GM12801 (cell line): Measurements from ENCODE around the gene CACNA1F.

ENCODE experiments used
- CTCF ChIP-seq: IDR thresholded peaks from one replicate; pipeline ENCODE4 v1.5.1; 2011; ENCODE audit warnings: control low read depth; ENCODE audit not compliant: insufficient read length; ENCODE audit errors: extremely low read depth

The CACNA1F gene

GRCh38 chrX:49192722-49193328, 40.3 kb downstream of the CACNA1F start:
- TF ChIP-seq CTCF: no peak

- TF ChIP-seq CTCF: no peak
Measured at GRCh38 chrX:49191574-49192011, 41.5 kb downstream of the CACNA1F start.

- TF ChIP-seq CTCF: no peak
Measured at GRCh38 chrX:49190821-49191573, 42.1 kb downstream of the CACNA1F start.

- TF ChIP-seq CTCF: no peak
Measured at GRCh38 chrX:49189606-49190005, 43.5 kb downstream of the CACNA1F start.

- no peak for TF ChIP-seq CTCF
Measured at GRCh38 chrX:49188468-49189076, 44.6 kb downstream of the CACNA1F start.

GRCh38 chrX:49187526-49187925, 45.6 kb downstream of the CACNA1F start:
- TF ChIP-seq CTCF: no peak

- TF ChIP-seq CTCF: no peak
Measured at GRCh38 chrX:49187028-49187394, 46.1 kb downstream of the CACNA1F start.
